Muscle layer of colon (tissue), 2 donors: ENCODE data around the gene CES3.
"Not testable (repeated sequence)": the region's sequence is repeated elsewhere in the genome, so short reads cannot be mapped to it uniquely, and the experiment has no call there.

ENCODE experiments used
- H3K27ac ChIP-seq: one replicate; pipeline ENCODE4 v1.7.0; 2013; ENCODE audit warnings: low read depth, mild to moderate bottlenecking, low read length, moderate library complexity
- H3K27me3 ChIP-seq, 2 donors: one replicate each; pipeline ENCODE4 v1.7.0; 2013; ENCODE audit warnings: low read length in 2 of 2, mild to moderate bottlenecking in 2 of 2; ENCODE audit not compliant: insufficient read depth in 2 of 2, control insufficient read depth in 1 of 2
- H3K36me3 ChIP-seq: one replicate; pipeline ENCODE4 v1.7.0; 2013; ENCODE audit warnings: mild to moderate bottlenecking, low read length; ENCODE audit not compliant: insufficient read depth
- H3K4me1 ChIP-seq: one replicate; pipeline ENCODE4 v1.7.0; 2013; ENCODE audit warnings: mild to moderate bottlenecking, low read length; ENCODE audit not compliant: insufficient read depth
- H3K4me3 ChIP-seq, 2 donors: one replicate each; pipeline ENCODE4 v1.7.0; 2013; ENCODE audit warnings: low read length in 2 of 2, low read depth in 1 of 2, mild to moderate bottlenecking in 1 of 2, moderate library complexity in 1 of 2
- H3K9ac ChIP-seq: one replicate; pipeline ENCODE4 v1.7.0; 2013; ENCODE audit warnings: low read length
- H3K9me3 ChIP-seq: one replicate; pipeline ENCODE4 v1.7.0; 2013; ENCODE audit warnings: mild to moderate bottlenecking, low read length
- donor health status: abdominal sarcoma.
- donor health status: Adenocarcinoma of cecum.

The CES3 gene

GRCh38 chr16:66928702-66929388 is 32.2 kb upstream of the CES3 start:
- Histone ChIP-seq H3K4me3 (no peak overlapping the region), H3K27ac (no peak overlapping the region), H3K36me3 (no peaks in the 10 kb centered on the region), H3K9ac (no peak overlapping the region), H3K4me1 (peaks cover 31% of the 10 kb centered on the region), H3K27me3 (no peaks in the 10 kb centered on the region), H3K9me3 (no peaks in the 10 kb centered on the region)

- Histone ChIP-seq H3K9me3 (no peaks in the 10 kb centered on the region), H3K27me3 (no peaks in the 10 kb centered on the region), H3K36me3 (no peaks in the 10 kb centered on the region), H3K4me3 (no peak overlapping the region), H3K27ac (no peak overlapping the region), H3K4me1 (peaks cover 28% of the 10 kb centered on the region), H3K9ac (no peak overlapping the region)
Measured at GRCh38 chr16:66930189-66930588, 30.9 kb upstream of the CES3 start.

GRCh38 chr16:66931665-66932064 is 29.4 kb upstream of the CES3 start:
- H3K27me3 ChIP-seq = no peaks in the 10 kb centered on the region
- H3K27ac ChIP-seq = no peak overlapping the region
- H3K4me3 ChIP-seq = no peak overlapping the region
- peaks cover 31% of the 10 kb centered on the region for H3K4me1 ChIP-seq
- no peak overlapping the region for H3K9ac ChIP-seq
- no peaks in the 10 kb centered on the region for H3K36me3 ChIP-seq
- no peaks in the 10 kb centered on the region for H3K9me3 ChIP-seq

- Histone ChIP-seq H3K27me3 (no peaks in the 10 kb centered on the region), H3K4me3 (no peak overlapping the region), H3K9me3 (no peaks in the 10 kb centered on the region), H3K9ac (no peak overlapping the region), H3K36me3 (no peaks in the 10 kb centered on the region), H3K4me1 (peaks cover 34% of the 10 kb centered on the region), H3K27ac (no peak overlapping the region)
Measured at GRCh38 chr16:66932076-66932475, 29.0 kb upstream of the CES3 start.

GRCh38 chr16:66933776-66934137 is 27.3 kb upstream of the CES3 start:
- Histone ChIP-seq H3K27me3 (no peaks in the 10 kb centered on the region), H3K27ac (peak overlapping the region; percentile 80), H3K9ac (peak overlapping the region; percentile 100), H3K9me3 (no peaks in the 10 kb centered on the region), H3K4me3 (peak overlapping the region; percentile 53 to 99), H3K4me1 (peaks cover 34% of the 10 kb centered on the region), H3K36me3 (peaks cover 8% of the 10 kb centered on the region)

DNA sequence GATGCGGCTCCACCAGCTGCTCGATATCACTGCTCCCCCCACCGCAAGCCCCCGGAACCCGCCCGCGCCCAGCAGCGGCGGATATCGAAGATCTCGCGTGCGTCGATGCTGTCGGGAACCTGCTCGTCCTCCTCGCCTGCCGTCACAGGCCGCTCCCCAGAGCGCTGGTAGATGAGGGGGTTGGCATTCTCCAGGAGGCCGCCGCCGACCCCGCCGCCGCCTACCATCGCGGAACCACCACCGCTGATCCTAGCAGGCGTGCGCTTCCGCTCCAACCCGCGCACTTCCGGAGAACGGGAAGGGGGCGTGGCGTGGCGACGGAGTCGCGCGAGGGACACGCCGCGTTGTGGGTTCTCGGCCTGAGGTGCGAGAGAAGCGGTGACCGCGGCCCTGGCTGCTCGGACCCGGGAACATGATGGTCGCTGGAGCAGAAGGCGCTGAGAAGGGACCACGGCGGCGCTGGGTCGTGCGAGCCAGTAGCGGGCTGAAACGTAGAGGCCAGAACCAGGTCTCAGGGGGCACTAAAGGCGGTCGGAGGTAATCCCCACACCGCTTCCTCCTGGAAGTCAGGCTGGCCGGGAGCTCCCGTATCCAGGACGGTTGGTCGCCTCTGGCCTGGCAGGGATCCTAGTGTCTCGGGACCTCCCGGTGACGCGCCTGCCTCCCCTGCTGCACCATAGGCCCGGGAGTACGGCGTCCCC is 26.8 kb upstream of the CES3 start, which contains the start of gene CIAO2B:
Gene CIAO2B, minus strand, starts transcription at position 265 of the 701 bp plus-strand sequence. Its CDS starts 38 bp downstream, at position 227.
- peaks cover 14% of the 10 kb centered on the region for H3K36me3 ChIP-seq
- peak within 1 kb of the TSS; percentile 53 to 99 for H3K4me3 ChIP-seq
- no peaks in the 10 kb centered on the region for H3K27me3 ChIP-seq
- no peaks in the 10 kb centered on the region for H3K9me3 ChIP-seq
- peak within 1 kb of the TSS; percentile 100 for H3K9ac ChIP-seq
- peaks cover 34% of the 10 kb centered on the region for H3K4me1 ChIP-seq
- H3K27ac ChIP-seq = peak within 1 kb of the TSS; percentile 80

DNA sequence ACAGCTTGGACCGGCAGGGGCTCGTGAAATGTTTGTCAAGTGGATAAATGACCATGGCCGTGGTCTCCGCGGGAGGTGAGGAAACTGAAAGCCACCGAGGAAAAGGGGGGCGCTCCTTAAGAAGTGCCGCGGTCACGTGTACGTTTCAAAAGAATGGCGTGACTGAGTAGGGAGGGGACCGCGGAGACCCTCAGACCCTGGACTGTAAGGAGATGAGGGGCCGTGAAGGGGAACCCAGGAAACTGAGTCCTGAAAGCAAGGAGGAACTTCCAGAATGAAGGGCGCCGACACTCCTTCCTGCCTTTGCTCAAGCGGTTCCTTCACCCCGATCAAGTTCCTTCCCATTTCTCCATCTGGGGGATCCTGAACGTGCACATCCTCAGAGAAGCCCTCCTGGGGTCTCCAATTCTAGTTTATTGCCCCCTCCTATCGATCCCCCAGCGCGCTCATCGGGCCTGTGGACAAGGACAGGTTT is 26.2 kb upstream of the CES3 start:
- Histone ChIP-seq H3K36me3 (peaks cover 19% of the 10 kb centered on the region), H3K4me1 (peaks cover 34% of the 10 kb centered on the region), H3K9ac (peak overlapping the region; percentile 54), H3K27ac (peak overlapping the region; percentile 80), H3K4me3 (peak overlapping the region; percentile 53 to 99)
- not testable (repeated sequence) for H3K27me3 ChIP-seq, H3K9me3 ChIP-seq

DNA sequence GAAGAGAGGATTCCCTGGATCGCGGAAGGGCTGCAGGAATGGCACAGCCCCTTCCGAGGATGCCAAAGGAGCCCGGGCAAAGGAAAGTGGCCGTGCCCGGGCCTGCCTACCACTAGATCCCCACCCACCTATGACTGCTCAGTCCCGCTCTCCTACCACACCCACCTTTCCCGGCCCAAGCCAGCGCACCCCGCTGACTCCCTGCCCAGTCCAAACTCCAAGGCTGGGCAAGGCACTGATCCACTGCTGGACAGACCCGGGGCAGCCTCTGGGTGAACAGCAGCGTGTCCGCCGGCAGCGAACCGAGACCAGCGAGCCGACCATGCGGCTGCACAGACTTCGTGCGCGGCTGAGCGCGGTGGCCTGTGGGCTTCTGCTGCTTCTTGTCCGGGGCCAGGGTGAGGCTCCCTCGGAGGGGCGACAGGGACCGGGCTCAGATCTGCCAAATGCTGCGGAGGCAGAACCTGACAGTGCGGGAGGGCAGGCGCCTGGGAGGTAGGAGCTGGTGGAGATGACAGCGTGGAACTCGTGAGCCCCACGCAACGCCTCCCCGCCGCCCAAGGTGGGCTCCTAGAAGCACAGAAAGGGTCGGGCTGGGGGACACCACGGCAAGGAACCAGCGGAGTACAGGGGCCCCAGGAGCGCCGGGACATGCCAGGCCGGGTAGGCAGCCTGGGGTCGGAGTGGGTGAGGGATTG is 25.6 kb upstream of the CES3 start, which contains the start of gene CES2:
Gene CES2, plus strand, starts transcription at position 203 of the 698 bp plus-strand sequence. Its CDS starts 120 bp downstream, at position 323.
- Histone ChIP-seq H3K4me1 (peaks cover 34% of the 10 kb centered on the region), H3K27me3 (no peaks in the 10 kb centered on the region), H3K36me3 (peaks cover 24% of the 10 kb centered on the region), H3K27ac (peak within 1 kb of the TSS; percentile 80), H3K4me3 (peak within 1 kb of the TSS; percentile 53 to 99), H3K9ac (peak within 1 kb of the TSS; percentile 54), H3K9me3 (no peaks in the 10 kb centered on the region)

DNA sequence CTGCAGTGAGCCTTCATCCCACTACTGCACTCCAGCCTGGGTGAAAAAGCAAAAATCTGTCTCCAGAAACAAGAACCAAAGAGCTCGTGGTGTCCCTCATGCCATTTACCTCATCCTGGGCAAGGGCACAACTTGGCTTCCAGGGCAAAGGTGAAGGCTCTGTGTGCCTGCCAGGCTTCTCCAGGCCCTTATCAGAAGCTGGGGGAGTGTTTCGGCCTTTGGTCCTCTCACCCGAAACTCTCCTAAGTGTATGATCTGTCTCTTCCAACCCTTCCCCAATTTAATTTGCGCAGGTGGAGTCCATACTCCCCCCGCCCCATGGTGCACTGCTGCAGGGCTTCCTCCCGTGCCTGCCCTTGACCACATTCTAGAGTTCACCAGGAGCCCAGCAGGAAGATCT is 24.6 kb upstream of the CES3 start:
- Histone ChIP-seq H3K9me3 (no peaks in the 10 kb centered on the region), H3K9ac (no peak overlapping the region), H3K36me3 (peaks cover 34% of the 10 kb centered on the region), H3K27me3 (no peaks in the 10 kb centered on the region), H3K4me3 (peak overlapping the region; percentile 53 to 99), H3K27ac (no peak overlapping the region), H3K4me1 (peaks cover 34% of the 10 kb centered on the region)

DNA sequence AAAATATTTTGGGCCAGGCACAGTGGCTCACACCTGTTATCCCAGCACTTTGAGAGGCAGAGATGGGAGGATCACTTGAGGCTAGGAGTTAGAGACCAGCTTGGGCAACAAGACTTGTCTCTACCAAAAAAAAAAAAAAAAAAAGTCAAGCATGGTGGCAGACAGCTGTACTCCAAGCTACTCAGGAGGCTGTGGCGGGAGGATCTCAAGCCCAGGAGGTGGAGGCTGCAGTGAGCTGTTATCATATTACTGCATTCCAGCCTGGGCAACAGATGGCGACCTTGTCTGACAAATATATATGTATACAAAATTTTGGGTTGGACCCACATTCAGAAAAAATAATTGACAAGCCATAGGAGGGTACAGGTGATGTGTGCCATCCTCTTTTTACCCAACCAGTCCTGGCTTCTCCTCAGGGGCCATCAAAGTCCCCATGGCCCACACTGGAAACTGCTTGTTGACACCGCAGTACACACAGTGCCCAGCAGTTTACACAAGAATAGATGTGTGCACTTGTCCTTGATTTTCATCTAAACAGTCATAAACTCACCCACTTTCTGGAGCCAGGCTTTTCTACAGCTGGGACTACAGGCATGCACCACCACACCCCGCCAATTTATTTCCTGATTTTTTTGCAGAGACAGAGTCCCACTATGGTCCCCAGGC is 24.0 kb upstream of the CES3 start:
- Histone ChIP-seq H3K4me3 (no peak overlapping the region), H3K27ac (no peak overlapping the region), H3K36me3 (peaks cover 40% of the 10 kb centered on the region), H3K27me3 (no peaks in the 10 kb centered on the region), H3K9ac (no peak overlapping the region), H3K9me3 (no peaks in the 10 kb centered on the region), H3K4me1 (peaks cover 34% of the 10 kb centered on the region)
